Heart left ventricle (tissue), 16 donors: ENCODE measurements around the gene ZSCAN16. TPM values are rescaled to one million over a fixed set of nuclear protein-coding genes. Genes with fewer than 3 reads are reported as not detected.

Experiments used
- ATAC-seq, 4 donors: fragments of 200-7000 bp; cut with Tn5 transposase; one replicate each; pipeline ENCODE4 v1.9.1; 2020 to 2022; ENCODE audit warnings: moderate library complexity in 4 of 4, mild to moderate bottlenecking in 3 of 4, moderate number of reproducible peaks in 1 of 4
- DNase-seq, 5 donors: peaks; one replicate each; pipeline ENCODE4 v3.0.0-alpha.2; 2020
- H3K27ac ChIP-seq, 12 donors: fragments of 200-600 bp; sonication (generic) in 4 of 12; one replicate each; pipeline versions ENCODE4 v1.5.0 to v1.8.0; 2016 to 2022; ENCODE audit warnings: mild to moderate bottlenecking in 2 of 12
- H3K27me3 ChIP-seq, 9 donors: fragments of 200-600 bp; sonication (generic) in 2 of 9; one replicate each; pipeline versions ENCODE4 v1.5.1 to v1.8.0; 2016 to 2022; ENCODE audit warnings: mild to moderate bottlenecking in 3 of 9
- H3K36me3 ChIP-seq, 9 donors: fragments of 200-600 bp; sonication (generic) in 2 of 9; one replicate each; pipeline versions ENCODE4 v1.5.0 to v1.8.0; 2018 to 2022; ENCODE audit warnings: mild to moderate bottlenecking in 2 of 9
- H3K4me1 ChIP-seq, 12 donors: fragments of 200-600 bp; sonication (generic) in 4 of 12; one replicate each; pipeline versions ENCODE4 v1.5.0 to v1.8.0; 2016 to 2022; ENCODE audit warnings: mild to moderate bottlenecking in 3 of 12
- H3K4me3 ChIP-seq, 12 donors: fragments of 200-600 bp; sonication (generic) in 4 of 12; one replicate each; pipeline versions ENCODE4 v1.5.0 to v1.8.0; 2017 to 2022; ENCODE audit warnings: mild to moderate bottlenecking in 9 of 12, moderate library complexity in 4 of 12
- H3K9me3 ChIP-seq, 12 donors: fragments of 200-600 bp; sonication (generic) in 4 of 12; one replicate each; pipeline versions ENCODE4 v1.5.0 to v1.8.0; 2016 to 2022; ENCODE audit warnings: mild to moderate bottlenecking in 1 of 12
- POLR2A ChIP-seq, 2 donors: fragments of 450-650 bp; IDR thresholded peaks; one replicate each; pipeline ENCODE4 v1.6.1; 2017; ENCODE audit warnings: antibody characterized with exemption in 2 of 2, mild to moderate bottlenecking in 2 of 2, moderate library complexity in 2 of 2
- WGBS, 4 donors: extraction: QIAGEN DNeasy Blood & Tissue Kit in 2 of 4; methylation state at CpG; one replicate each; pipeline versions ENCODE4 v1.1.5 to v1.1.7; 2013 to 2018; 5-methylcytosine and 5-hydroxymethylcytosine counted together
- intact Hi-C, 10 donors: fragments of 100-400 bp; cut with DNase I; formaldehyde crosslinking; loops; one replicate each; pipeline versions ENCODE4 v1.11.1 to v1.14.2; 2022
- polyA plus RNA-seq, 2 donors: library from polyadenylated mRNA; stranded (reverse); fragments of 200-250 nt; gene quantifications; one replicate each; pipeline ENCODE4 v1.2.3, GENCODE V29; 2013
- total RNA-seq, 9 donors: library from RNA; depleted of rRNA in 2 of 9; stranded (reverse); fragments of >200 nt in 2 of 9; fragmentation: NEBNext Ultra II Directional in 3 of 9; extraction: Animal tissue kit (Norgen Biotek cat#: 25700) in 3 of 9; gene quantifications; one replicate each; pipeline versions ENCODE4 v1.1.0 to v1.2.4, GENCODE V29; 2016 to 2023
- TF ChIP-seq, protein P1 (sequence below), 12 donors: fragments of 200-600 bp; sonication (generic) in 4 of 12; IDR thresholded peaks; one replicate each; pipeline versions ENCODE4 v1.5.0 to v1.8.0; 2018 to 2022; ENCODE audit warnings: antibody characterized with exemption in 12 of 12, mild to moderate bottlenecking in 5 of 12
- donor health status: ischemic (EF 13 %, LVEDD 7.1; RV severe dilation, severe dysfunction).
- donor health status: healthy with polysubstance abuse.
- donor health status: DM: no; HTN: yes; CAD: no.
- donor health status: DM: no; HTN: no; CAD: no.
- donor health status: ischemic (EF 25% LVEDD 6.9; RV normal size, moderate dysfunction).
- donor health status: ischemic (EF 25% LVEDD 5.7; RV mildly dilated, moderate dysfunction).
- donor health status: healthy.
- donor health status: DM: yes; HTN: yes; CAD: no.
- donor health status: ischemic (EF 35%, LVEDD 5.7; RV mildly dilated, moderate dysfunction).
- donor health status: nonischemic (EF 11% LVEDD 7.7; RV severe dilation, severe dysfunction).
- donor health status: DM: yes; HTN: yes; CAD: no.
- donor health status: PGD.
- donor health status: ischemic (EF 29% LVEDD 5.4; RV normal size, mild dysfunction).
- donor health status: nonischemic (EF 23%, LVEDD 6.1; RV moderate dilation, normal function).

Gene ZSCAN16
- total and polyA plus RNA-seq, 11 donors = 0.48 to 4.9 (median 2.2) TPM

DNA sequence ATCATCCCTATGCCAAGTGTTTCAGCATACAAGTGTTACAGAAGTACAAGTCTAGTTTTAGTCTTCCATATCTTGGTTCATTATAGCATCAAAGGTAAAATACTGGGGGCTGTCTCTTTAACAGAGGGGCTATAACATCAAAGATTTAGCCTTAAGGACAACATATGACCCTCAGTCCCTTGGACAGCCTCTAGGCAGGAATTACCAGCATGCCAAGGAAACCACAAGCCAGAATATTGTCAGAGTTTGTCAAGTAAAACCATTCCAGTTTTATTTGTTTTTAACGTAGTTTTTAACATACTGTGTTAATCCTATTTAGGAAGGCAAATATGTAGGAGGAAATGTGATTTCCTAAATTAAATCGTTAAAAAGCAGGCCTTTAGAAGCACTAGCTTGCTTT, 35.8 kb downstream of the ZSCAN16 start:
- Histone ChIP-seq H3K27me3 (no peaks in the 10 kb centered on the region), H3K4me1 (peaks cover 0 to 9% (median 5%) of the 10 kb centered on the region in 12 donors), H3K4me3 (no peak overlapping the region), H3K9me3 (no peaks in the 10 kb centered on the region), H3K36me3 (peaks cover 0 to 40% (median 22%) of the 10 kb centered on the region in 9 donors), H3K27ac (no peak overlapping the region)
- ATAC-seq (no peak), DNase-seq (no peak)
- 77 to 87% (median 84%) methylated on average over 2 of the region's 2 CpGs for WGBS, 4 donors
- TF ChIP-seq, protein P1, sequence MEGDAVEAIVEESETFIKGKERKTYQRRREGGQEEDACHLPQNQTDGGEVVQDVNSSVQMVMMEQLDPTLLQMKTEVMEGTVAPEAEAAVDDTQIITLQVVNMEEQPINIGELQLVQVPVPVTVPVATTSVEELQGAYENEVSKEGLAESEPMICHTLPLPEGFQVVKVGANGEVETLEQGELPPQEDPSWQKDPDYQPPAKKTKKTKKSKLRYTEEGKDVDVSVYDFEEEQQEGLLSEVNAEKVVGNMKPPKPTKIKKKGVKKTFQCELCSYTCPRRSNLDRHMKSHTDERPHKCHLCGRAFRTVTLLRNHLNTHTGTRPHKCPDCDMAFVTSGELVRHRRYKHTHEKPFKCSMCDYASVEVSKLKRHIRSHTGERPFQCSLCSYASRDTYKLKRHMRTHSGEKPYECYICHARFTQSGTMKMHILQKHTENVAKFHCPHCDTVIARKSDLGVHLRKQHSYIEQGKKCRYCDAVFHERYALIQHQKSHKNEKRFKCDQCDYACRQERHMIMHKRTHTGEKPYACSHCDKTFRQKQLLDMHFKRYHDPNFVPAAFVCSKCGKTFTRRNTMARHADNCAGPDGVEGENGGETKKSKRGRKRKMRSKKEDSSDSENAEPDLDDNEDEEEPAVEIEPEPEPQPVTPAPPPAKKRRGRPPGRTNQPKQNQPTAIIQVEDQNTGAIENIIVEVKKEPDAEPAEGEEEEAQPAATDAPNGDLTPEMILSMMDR (IDR thresholded peaks at IDR 0.05) = no peak
- no peak for TF ChIP-seq POLR2A (IDR thresholded peaks at IDR 0.05)
- intact Hi-C loops = no loop called here

DNA sequence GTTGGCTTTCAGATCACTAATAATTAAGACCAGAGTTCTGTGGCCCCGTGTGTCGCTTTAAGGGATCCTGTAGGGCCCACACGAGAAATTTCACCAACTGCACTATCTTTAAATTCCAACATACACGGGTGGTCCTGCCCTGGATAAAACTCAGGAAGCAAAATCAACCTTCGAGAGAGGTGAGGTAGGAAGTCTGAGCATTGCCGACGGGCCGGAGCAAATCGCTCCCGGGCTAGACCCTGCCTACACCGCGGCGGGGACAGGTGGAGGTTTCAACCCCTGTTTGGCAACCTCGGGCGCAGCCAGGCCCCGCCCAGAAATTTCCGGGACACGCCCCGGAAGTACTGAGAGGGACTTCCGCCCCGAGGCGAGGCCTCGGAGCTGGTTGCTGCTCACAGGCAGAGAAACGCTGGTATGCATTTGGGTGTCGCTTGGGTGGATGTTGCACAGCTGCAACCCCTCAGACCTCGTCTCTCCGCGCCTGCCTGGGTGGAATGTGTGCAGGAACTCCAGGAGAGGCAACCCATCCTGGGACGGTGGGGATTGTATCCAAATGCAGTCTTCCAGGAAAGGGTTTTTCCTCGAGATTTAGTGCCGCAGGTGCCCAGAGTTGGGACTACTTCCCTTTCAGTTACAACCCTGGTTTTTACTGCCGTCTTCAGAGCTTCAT, 37.1 kb downstream of the ZSCAN16 start:
- Histone ChIP-seq H3K36me3 (peaks cover 0 to 27% (median 9%) of the 10 kb centered on the region in 9 donors), H3K27ac (peak overlapping the region in 3 of 12 donors; percentile 4 to 16 (median 11)), H3K9me3 (no peaks in the 10 kb centered on the region), H3K27me3 (no peaks in the 10 kb centered on the region), H3K4me3 (peak overlapping the region; percentile 1 to 63 (median 54)), H3K4me1 (peaks cover 0 to 9% (median 5%) of the 10 kb centered on the region in 12 donors)
- 7 to 14% (median 13%) methylated on average over 22 to 32 of the region's 32 CpGs for WGBS, 4 donors
- intact Hi-C loops = loop anchor here in 1 of 10 donors (1.0 kb wide), 1 partner anchor 24 kb away; no protein-coding TSS in a partner anchor
- peak; percentile 76 to 96 (median 92) for ATAC-seq
- TF ChIP-seq POLR2A (IDR thresholded peaks at IDR 0.05) = peak in 1 of 2 donors; percentile 34
- TF ChIP-seq, protein P1 (IDR thresholded peaks at IDR 0.05) = no peak
- peak; percentile 61 to 90 (median 76) for DNase-seq

DNA sequence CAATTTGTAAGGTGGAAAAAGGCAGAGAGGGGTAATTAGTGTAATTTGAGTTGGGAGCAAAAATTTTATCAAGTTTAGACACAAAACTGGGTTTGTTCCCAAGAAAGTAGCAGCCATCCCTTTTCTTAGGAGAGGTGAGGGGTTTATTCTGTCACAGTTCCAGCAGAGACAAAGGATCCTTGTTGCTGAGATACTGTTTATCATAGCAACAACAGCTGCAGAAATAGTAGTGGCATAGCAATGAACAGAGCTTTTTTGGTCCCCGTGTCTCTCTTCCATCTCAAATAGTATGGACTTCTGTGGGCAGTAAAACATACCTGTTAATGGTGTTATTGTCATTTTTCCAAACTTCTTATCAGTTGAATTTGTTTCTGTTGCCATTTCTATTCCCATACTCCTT, 41.2 kb downstream of the ZSCAN16 start:
- Histone ChIP-seq H3K4me1 (peaks cover 0 to 9% (median 5%) of the 10 kb centered on the region in 12 donors), H3K27ac (no peak overlapping the region), H3K9me3 (no peaks in the 10 kb centered on the region), H3K4me3 (no peak overlapping the region), H3K36me3 (no peaks in the 10 kb centered on the region), H3K27me3 (no peaks in the 10 kb centered on the region)
- no peak for ATAC-seq
- intact Hi-C loops = no loop called here
- no peak for TF ChIP-seq POLR2A (IDR thresholded peaks at IDR 0.05)
- TF ChIP-seq, protein P1 (IDR thresholded peaks at IDR 0.05) = no peak
- WGBS, 4 donors = 33 to 53% (median 44%) methylated on average over 1 of the region's 1 CpG
- no peak for DNase-seq

DNA sequence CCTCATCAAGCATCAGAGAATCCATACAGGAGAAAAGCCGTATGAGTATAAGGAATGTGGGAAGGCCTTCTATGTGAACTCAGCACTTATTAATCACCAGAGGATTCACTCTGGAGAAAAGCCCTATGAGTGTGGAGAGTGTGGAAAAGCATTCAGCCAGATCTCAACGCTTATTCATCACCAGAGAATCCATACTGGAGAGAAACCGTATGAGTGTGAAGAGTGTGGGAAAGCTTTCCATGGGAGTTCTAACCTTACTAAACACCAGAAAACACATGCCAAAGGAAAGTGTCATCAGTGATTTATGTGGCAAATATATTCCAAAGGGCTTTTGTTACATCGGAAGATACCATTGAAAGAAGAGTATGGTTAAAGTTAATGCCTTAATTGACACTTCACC, 42.7 kb downstream of the ZSCAN16 start:
- Histone ChIP-seq H3K4me3 (no peak overlapping the region), H3K27me3 (no peaks in the 10 kb centered on the region), H3K9me3 (no peaks in the 10 kb centered on the region), H3K27ac (no peak overlapping the region), H3K4me1 (peaks cover 0 to 4% (median 0%) of the 10 kb centered on the region in 12 donors), H3K36me3 (peaks cover 0 to 3% (median 0%) of the 10 kb centered on the region in 9 donors)
- 75 to 86% (median 82%) methylated on average over 4 of the region's 4 CpGs for WGBS, 4 donors
- ATAC-seq = no peak
- intact Hi-C loops = no loop called here
- DNase-seq = no peak
- TF ChIP-seq POLR2A (IDR thresholded peaks at IDR 0.05) = no peak
- TF ChIP-seq, protein P1 (IDR thresholded peaks at IDR 0.05) = no peak
